ENCODE results near the gene HUS1.

GRCh38 chr7:47968847-47969774, 10.3 kb downstream of the HUS1 start:
- peak; percentile 79 for TF ChIP-seq CTCF (IDR thresholded peaks at IDR 0.05)
- no peak for TF ChIP-seq POLR2AphosphoS2 (conservative IDR thresholded peaks at IDR 0.05; ENCODE audit: low read length)
- TF ChIP-seq POLR2A (IDR thresholded peaks at IDR 0.05; ENCODE audit: low read length) = no peak
- no peak for TF ChIP-seq CHD4 (IDR thresholded peaks at IDR 0.05; ENCODE audit: borderline replicate concordance)
- TF ChIP-seq RAD21 (conservative IDR thresholded peaks at IDR 0.05 in 1 of 2, IDR thresholded peaks at IDR 0.05 in 1 of 2) = peak; percentile 73 to 83
- TF ChIP-seq, protein P1, sequence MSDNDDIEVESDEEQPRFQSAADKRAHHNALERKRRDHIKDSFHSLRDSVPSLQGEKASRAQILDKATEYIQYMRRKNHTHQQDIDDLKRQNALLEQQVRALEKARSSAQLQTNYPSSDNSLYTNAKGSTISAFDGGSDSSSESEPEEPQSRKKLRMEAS (IDR thresholded peaks at IDR 0.05) = no peak
- TF ChIP-seq BHLHE40 (IDR thresholded peaks at IDR 0.05; ENCODE audit: low read depth, low read length) = no peak

Measured in A549 (cell line).